KG1 (cell line): ENCODE results near the gene SYCP1.
"Not testable (repeated sequence)": the region's sequence is repeated elsewhere in the genome, so short reads cannot be mapped to it uniquely, and the experiment has no call there.

ENCODE experiments used
- DNase-seq: peaks from one replicate; lab custom pipeline; 2025; lab: John Stamatoyannopoulos, UW

The SYCP1 gene

DNA sequence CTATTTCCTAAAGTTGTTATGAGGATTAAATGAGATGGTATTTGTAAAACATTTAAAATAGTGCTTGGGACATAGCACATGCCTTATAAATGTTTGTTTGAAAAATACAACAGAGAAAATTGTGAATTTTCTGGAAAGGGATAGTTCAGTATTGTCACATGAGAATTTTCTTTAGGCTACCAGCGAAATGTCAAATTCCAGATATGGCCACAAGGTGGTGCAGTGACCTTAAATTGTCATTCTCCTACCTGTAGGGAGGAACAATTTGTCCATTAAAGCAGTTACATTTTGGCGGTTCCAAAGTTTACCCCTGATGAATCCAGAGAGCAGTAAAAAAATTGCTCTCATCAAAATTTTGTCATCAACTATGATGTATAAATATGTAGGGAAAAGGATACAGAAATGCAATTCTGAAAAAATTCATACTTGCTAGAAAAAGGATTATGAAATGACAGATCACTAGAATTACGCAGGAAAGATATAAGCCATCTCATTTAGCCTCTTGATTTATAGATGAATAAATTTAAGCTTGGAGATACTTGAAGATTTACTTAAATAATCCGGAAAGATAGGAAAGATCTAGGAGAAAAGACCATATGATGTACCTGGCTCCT lies 124.7 kb downstream of the SYCP1 start:
- DNase-seq: peak; percentile 4

DNA sequence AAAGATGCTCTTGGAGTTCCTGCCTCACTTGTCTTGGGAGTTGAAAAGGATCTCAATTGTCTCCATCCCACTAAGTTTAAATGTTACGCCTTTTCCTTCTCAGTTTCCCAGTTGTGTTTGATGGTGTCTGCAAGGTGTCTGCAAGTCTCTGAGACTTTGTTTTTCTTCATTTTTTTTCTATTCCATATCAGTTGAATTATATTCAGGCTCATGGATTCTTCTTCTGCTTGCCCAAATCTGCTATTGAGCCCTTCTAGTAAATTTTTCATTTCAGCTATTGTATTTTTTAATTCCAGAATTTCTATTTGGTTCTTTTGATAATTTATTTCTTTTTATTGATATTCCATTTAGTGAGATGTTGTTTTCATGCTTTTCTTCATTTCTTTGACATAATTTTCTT lies 127.6 kb downstream of the SYCP1 start:
- no peak for DNase-seq

DNA sequence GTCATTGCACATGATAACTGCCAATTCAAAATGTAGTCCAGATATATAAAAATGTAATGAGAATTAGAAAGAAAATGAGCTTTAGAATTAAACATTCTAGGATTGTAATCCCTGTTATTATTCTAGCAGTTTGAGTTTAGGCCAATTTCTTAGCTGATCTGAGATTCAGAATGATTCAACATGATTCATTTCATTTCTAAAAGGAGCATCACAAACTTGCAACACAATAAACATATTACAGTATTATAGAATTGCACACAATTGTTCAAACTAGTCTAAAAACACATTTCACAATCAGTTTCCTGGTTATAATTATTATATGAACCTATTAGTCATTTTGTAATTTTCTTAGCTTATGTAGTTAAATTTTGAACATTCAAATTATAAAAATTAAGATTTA lies 131.6 kb downstream of the SYCP1 start:
- no peak for DNase-seq

DNA sequence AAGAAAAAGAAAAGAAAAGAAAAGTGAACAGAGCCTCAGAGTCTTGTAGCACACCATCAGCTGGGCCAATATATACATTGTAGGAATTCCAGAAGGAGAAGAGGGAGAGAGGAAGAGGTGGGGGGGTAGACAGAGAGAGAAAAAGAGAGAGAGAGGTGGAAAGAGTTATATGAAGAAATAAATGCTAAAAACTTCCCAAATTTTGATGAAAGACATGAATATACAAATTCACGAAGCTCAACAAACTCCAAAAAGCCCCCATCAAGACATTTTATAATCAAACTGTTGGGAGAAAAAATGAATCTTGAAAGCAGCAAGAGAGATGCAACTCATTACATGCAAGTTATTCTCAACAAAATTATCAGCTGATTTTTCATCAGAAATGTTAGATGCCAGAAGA lies 133.4 kb downstream of the SYCP1 start:
- no peak for DNase-seq

DNA sequence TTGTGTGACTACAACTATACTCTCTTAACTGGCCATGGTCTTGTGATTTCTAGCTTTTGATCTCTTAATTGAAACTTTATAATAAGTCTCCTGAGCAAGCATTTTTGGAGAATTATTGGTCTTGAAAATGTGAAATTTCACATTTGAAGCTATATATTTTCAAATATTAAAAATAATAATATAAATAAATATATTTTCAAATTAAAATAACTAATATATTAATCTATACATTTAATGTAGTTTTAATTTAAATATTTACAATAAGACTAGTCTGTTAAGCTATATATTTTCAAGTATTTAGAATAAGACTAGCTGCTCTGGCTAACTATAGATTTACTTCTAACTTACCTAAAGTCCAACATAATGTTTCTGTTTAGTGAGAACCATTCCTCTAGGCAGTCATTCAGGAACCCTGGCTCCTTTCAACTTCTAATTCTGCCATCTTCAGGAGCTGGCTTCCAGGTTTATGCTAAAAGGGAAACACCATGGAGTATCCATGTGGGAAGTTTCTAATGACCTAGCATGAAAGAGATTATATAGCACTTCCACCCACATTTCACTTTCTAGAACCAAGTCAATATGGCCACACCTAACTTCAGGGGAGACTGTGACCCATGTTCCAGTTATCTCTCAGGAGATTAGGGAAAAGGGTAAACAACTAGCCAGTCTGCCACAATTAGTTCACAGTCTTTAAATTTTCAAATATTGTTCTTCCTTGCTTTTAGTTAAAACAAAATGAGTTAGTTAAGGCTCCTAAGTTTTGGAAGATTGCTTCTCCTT lies 143.0 kb downstream of the SYCP1 start:
- no peak for DNase-seq

DNA sequence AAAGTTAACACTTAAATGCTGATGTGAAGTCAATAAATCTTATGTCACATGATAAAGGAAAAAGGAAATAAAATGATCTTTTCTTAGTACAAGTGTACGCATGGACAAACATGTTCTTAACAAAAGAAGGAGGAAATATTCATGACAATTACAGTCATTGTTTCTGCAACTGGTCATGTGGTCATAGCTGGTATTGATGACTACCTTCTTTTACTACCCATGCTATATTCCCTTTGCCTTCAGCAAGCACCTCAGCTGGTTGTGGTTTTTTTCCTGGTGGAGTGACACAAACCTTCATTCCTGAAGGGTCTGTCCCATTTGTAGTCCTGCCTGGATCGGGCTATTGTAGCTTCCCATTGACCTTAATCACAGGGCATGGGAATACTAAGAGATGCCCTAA lies 151.5 kb downstream of the SYCP1 start:
- DNase-seq: no peak

DNA sequence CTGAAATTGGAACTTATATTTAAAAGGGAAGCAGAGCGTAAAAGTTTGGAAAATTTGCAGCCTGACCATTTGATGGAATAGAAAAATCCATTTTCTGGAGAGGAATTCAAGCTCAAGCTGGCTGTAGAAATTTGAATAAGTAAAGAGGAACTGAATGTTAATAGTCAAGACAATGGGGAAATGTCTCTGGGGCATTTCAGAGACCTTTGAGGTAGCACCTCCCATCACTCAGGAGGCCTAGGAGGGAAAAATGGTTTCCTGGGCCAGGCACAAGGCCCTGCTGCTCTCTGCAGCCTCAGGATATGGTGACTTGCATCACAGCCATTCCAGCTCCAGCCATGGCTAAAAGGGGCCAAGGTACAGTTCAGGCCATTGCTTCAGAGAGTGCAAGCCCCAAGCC lies 157.3 kb downstream of the SYCP1 start:
- no peak for DNase-seq

DNA sequence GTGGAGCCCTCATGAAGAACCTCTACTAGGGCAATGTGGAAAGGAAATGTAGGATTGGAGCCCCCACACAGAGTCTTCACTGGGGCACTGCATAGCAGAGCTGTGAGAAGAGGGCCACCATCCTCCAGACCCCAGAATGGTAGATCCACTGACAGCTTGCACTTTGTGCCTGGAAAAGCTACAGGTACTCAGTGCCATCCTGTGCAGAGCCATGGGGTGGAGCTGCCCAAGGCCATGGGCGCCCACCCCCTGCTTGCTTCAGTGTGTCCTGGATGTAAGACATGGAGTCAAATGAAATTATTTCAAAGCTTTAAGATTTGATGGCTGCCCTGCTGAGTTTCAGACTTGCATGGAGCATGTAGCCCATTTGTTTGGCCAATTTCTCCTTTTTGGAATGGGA lies 157.8 kb downstream of the SYCP1 start:
- DNase-seq: no peak

DNA sequence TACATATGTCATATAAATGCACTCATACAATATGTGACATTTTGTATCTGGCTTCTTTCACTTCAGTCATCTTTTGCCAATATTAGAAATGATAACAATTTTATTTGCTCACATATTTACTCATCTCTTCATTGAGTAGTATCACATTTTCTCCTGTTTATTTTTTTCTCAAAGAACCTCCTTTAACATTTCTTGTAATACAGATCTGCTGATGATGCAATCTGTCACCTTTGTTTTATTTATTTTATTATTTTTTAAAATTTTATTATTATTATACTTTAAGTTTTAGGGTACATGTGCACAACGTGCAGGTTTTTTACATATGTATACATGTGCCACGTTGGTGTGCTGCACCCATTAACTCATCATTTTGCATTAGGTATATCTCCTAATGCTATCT lies 159.1 kb downstream of the SYCP1 start:
- DNase-seq: no peak

DNA sequence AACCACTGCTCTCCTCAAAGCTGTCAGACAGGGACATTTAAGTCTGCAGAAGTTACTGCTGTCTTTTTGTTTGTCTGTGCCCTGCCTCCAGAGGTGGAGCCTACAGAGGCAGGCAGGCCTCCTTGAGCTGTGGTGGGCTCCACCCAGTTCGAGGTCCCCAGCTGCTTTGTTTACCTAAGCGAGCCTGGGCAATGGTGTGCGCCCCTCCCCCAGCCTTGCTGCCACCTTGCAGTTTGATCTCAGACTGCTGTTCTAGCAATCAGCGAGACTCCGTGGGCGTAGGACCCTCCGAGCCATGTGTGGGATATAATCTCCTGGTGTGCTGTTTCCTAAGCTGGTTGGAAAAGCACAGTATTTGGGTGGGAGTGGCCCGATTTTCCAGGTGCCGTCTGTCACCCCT lies 164.9 kb downstream of the SYCP1 start:
- DNase-seq: not testable (repeated sequence)

DNA sequence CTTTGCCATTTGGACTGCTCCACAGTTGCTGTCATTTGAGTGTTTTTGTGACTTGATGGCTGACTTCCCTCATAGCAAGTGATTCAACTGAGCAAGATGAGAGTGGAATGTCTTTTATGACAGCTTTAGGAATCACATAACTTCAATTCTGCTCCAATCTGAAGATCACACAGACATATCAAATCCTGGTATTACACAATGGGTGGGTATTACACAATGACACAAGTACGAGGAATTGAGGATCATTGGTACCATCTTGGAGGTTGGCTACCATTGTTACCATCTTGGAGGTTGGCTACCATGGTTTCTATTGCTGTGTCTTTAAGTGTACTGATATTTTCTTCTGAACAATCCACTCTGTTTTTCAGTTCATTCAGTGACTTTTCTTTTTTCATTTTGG lies 166.5 kb downstream of the SYCP1 start:
- DNase-seq: no peak

DNA sequence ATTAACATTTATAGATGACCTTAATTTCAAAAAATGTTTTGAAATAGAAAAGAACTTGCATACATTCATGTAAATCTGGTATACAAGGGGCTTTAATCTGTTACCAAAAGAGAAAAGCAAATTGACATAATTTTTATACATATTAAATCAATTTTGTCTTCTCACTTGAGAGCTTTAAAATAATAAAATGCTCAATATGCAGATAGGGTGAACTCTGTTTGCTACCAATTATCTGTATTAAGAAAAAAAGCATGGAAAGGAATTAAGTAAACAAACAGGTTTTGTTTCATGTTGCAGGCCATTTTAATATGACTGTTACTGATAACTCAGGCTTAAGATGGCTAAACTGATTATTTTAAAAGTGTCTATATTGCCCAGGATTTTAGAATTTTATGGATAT lies 168.9 kb downstream of the SYCP1 start:
- no peak for DNase-seq

DNA sequence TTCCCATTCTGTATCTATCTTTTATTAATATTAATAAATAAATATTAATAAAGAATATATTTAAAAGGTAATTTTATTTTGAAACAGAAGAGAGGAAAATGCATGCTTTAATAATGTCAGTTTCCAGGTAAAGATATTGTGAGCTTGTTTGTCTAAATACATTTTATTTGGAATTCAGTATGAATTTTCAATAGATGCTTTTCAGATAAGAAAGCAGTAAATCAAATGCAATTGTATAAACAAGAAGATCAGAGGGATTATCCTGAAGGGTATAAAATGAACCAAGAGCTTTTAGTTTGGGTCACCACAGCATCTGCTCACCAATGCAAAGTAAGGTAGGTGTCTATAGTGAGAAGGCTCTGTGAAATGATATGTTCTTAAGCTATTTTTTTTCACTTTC lies 174.9 kb downstream of the SYCP1 start, which contains the start of gene TSHB:
TSS of gene TSHB (plus strand) at position 301 of the 400 bp plus-strand sequence. CDS start 3,537 bp downstream, outside the sequence.
- no peak for DNase-seq

DNA sequence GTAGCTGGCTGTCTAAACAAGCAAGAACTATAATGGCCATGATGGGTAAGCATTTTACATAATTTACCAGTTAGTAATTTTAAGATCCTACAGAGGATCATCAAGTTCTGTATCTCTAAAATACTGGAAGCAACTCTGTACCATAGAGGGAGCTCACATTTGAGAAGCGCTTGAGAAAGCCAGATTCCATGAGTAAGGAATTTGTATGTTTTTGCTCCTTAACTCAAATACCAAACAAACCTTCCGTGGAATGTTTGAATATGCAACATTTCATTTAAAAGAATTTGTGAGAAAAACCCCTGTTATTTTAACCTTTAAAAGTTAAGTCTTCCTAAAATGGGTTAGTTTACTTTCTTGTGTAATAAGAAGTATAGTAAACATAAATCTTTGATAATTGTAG lies 176.9 kb downstream of the SYCP1 start:
- no peak for DNase-seq

DNA sequence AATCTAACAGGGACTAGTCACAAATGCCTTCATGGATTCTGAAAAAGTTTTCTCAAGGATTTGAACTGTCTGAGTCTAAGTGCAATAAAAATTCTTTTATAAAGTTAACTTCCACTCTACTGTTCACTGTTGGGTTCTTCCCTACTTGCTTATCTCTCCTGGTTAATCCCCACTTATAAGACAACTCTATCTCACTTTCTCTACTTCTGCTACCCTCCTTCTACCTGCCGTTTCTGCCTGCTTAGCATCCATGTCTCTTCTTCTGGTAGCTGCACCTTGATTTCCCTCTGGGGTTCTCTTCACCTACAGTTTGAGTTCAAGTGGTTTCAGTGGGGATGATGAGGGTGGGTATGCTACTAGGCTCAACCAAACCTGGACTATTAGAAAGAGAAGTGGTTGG lies 181.0 kb downstream of the SYCP1 start:
- DNase-seq: no peak

DNA sequence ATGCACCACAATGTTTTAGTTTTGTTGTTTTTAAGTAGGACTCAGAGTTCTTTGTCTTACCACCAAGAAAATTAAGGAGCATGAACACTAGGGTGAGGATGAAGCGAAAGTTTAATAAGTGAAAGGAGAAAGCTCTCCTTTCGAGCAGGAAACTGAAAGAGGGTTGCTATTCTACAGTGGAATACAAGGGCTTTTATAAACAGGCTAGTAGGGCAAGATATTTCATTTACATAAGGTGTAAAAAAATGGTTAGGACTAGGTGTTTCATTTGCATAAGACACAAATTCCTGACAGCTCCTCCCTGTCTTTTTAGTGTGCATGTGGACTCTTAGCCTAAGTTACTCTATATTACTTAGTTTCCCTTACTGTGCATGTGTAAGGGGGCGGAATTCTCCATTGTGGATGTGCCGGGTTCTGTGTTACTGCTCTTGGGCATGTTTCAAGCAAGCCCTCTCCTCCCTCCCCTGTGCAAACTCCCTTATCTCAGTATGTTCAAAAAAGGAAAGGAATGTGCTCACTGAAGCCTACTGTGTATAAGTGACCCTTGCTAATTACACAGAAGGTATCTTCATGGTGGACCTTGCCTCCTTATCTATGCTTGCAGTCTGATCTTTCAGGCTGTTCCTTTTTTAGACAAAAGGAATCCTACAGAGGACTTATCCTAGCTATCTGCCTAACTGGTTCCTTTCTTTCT lies 182.3 kb downstream of the SYCP1 start:
- DNase-seq: no peak

DNA sequence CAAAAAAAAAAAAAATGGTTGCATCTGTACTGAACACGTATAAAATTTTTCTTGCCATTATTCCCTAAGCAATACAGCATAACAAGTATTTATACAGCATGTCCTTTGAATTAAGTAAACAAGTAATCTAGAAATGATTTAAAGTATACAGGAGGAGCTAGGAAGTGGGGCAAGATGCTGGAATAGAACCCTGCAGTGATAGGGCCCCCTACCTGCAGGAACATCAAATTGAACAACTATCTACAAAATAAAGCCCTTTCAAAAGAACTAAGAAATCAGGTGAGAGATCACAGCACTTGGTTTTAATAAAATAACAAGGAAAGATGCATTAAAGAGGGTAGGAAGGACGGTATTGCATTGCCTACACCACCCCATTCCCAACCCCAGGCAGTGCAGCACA lies 185.8 kb downstream of the SYCP1 start:
- no peak for DNase-seq

DNA sequence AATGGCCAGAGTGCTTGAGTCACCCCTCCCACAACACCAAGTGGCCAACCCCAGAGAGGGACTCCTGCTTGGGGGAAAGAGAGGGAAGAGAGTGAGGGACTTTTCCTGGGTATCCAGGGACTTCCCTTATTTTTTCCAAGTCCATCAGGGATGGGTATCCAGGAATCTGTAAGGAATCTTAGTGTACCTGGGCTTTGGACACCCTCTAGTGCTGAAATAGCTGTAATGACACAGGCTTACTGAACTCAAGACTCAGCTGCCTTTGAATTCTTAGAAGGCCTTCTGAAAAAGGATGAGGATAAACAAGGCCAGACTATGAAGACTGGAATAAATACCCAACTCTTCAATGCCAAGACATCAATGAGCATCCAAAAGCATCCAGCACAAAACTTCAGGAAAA lies 187.0 kb downstream of the SYCP1 start:
- DNase-seq: no peak
